GM21717 (cell line): ENCODE data around the gene TNS3.
A peak's percentile ranks its signal among the peaks of the same experiment; 100 is the strongest.

Experiments
- ATAC-seq: cut with Tn5 transposase; IDR thresholded peaks from one replicate; pipeline ENCODE4 v1.9.1; 2021; ENCODE audit warnings: mild to moderate bottlenecking, moderate library complexity; ENCODE audit not compliant: unreplicated experiment

TNS3 gene

GRCh38 chr7:47568056-47568455 is 13.9 kb downstream of the TNS3 start:
- no peak for ATAC-seq

GRCh38 chr7:47565640-47566250 is 16.2 kb downstream of the TNS3 start:
- ATAC-seq: no peak

GRCh38 chr7:47563521-47563920 is 18.4 kb downstream of the TNS3 start:
- no peak for ATAC-seq

GRCh38 chr7:47561715-47562446 is 20.0 kb downstream of the TNS3 start:
- ATAC-seq: no peak

GRCh38 chr7:47559306-47560220 is 22.3 kb downstream of the TNS3 start:
- no peak for ATAC-seq

GRCh38 chr7:47557694-47558670 is 23.9 kb downstream of the TNS3 start:
- no peak for ATAC-seq

- ATAC-seq: no peak
Observed at GRCh38 chr7:47557317-47557693, 24.6 kb downstream of the TNS3 start.

- no peak for ATAC-seq
Observed at GRCh38 chr7:47556511-47557180, 25.3 kb downstream of the TNS3 start.

GRCh38 chr7:47553309-47553708 is 28.6 kb downstream of the TNS3 start:
- no peak for ATAC-seq

GRCh38 chr7:47552621-47553020 is 29.3 kb downstream of the TNS3 start:
- ATAC-seq: peak; percentile 99

GRCh38 chr7:47551668-47552440 is 30.1 kb downstream of the TNS3 start:
- no peak for ATAC-seq

- ATAC-seq: no peak
Observed at GRCh38 chr7:47550788-47551470, 31.0 kb downstream of the TNS3 start.

- ATAC-seq: no peak
Observed at GRCh38 chr7:47549916-47550315, 32.0 kb downstream of the TNS3 start.

- ATAC-seq: no peak
Observed at GRCh38 chr7:47549397-47549796, 32.5 kb downstream of the TNS3 start.

GRCh38 chr7:47548546-47548945 is 33.4 kb downstream of the TNS3 start:
- ATAC-seq: no peak

GRCh38 chr7:47546733-47547494 is 35.0 kb downstream of the TNS3 start:
- ATAC-seq: no peak

- no peak for ATAC-seq
Observed at GRCh38 chr7:47546171-47546570, 35.7 kb downstream of the TNS3 start.

GRCh38 chr7:47544416-47544815 is 37.5 kb downstream of the TNS3 start:
- ATAC-seq: no peak
